ENCODE results near the gene CEPT1.

GRCh38 chr1:111199881-111200801 is 60.1 kb downstream of the CEPT1 start, which contains the start of gene DENND2D:
- no peak for TF ChIP-seq NFYB (CRISPR knock-in tag; IDR thresholded peaks at IDR 0.05)
- no peak for TF ChIP-seq ZFP62 (CRISPR knock-in tag; IDR thresholded peaks at IDR 0.05)
- TF ChIP-seq POLR2AphosphoS5 (IDR thresholded peaks at IDR 0.05; ENCODE audit: low read depth, low read length): no peak
- no peak for TF ChIP-seq CTCF (CRISPR knock-in tag; IDR thresholded peaks at IDR 0.05)
- TF ChIP-seq, protein P1, sequence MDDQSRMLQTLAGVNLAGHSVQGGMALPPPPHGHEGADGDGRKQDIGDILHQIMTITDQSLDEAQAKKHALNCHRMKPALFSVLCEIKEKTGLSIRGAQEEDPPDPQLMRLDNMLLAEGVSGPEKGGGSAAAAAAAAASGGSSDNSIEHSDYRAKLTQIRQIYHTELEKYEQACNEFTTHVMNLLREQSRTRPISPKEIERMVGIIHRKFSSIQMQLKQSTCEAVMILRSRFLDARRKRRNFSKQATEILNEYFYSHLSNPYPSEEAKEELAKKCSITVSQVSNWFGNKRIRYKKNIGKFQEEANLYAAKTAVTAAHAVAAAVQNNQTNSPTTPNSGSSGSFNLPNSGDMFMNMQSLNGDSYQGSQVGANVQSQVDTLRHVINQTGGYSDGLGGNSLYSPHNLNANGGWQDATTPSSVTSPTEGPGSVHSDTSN (CRISPR knock-in tag; IDR thresholded peaks at IDR 0.05; ENCODE audit: borderline replicate concordance): no peak
- no peak for TF ChIP-seq SIN3B (IDR thresholded peaks at IDR 0.05; ENCODE audit: low read length)
- no peak for TF ChIP-seq ZNF747 (CRISPR knock-in tag; IDR thresholded peaks at IDR 0.05; ENCODE audit: borderline replicate concordance)

All from HepG2 (cell line).